Suppressor macrophage treated with lipopolysaccharide for 1 hour (primary cell): Measurements from ENCODE around the gene TRIO.
A peak's percentile ranks its signal among the peaks of the same experiment; 100 is the strongest.

Experiments used
- DNase-seq, 3 donors: peaks; one replicate each; pipeline ENCODE4 v3.0.0-alpha.2; 2020 to 2022

The TRIO gene

GRCh38 chr5:14445013-14445412, 301.9 kb downstream of the TRIO start:
- no peak for DNase-seq

GRCh38 chr5:14445576-14446290, 302.6 kb downstream of the TRIO start:
- peak; percentile 42 to 47 (median 47) for DNase-seq

GRCh38 chr5:14447958-14448911, 305.1 kb downstream of the TRIO start:
- no peak for DNase-seq

GRCh38 chr5:14449052-14449661, 306.0 kb downstream of the TRIO start:
- DNase-seq = no peak

- DNase-seq = no peak
Observed at GRCh38 chr5:14450018-14450524, 306.9 kb downstream of the TRIO start.

GRCh38 chr5:14450742-14451141, 307.6 kb downstream of the TRIO start:
- DNase-seq = no peak

GRCh38 chr5:14451871-14452270, 308.7 kb downstream of the TRIO start:
- no peak for DNase-seq

GRCh38 chr5:14452685-14453454, 309.7 kb downstream of the TRIO start:
- no peak for DNase-seq

GRCh38 chr5:14453481-14453880, 310.3 kb downstream of the TRIO start:
- DNase-seq = no peak

GRCh38 chr5:14455814-14456321, 312.7 kb downstream of the TRIO start:
- no peak for DNase-seq

- no peak for DNase-seq
Observed at GRCh38 chr5:14457476-14457875, 314.3 kb downstream of the TRIO start.

- DNase-seq = no peak
Observed at GRCh38 chr5:14458414-14458813, 315.3 kb downstream of the TRIO start.

- DNase-seq = no peak
Observed at GRCh38 chr5:14460844-14461398, 317.8 kb downstream of the TRIO start.

- DNase-seq = no peak
Observed at GRCh38 chr5:14462681-14463080, 319.5 kb downstream of the TRIO start.

GRCh38 chr5:14463629-14464028, 320.5 kb downstream of the TRIO start:
- DNase-seq = peak; percentile 71 to 81 (median 77)

GRCh38 chr5:14464096-14464495, 321.0 kb downstream of the TRIO start:
- DNase-seq = peak in 1 of 3 donors; percentile 11

GRCh38 chr5:14464671-14465070, 321.5 kb downstream of the TRIO start:
- DNase-seq = no peak

- DNase-seq = no peak
Observed at GRCh38 chr5:14465116-14465515, 322.0 kb downstream of the TRIO start.

GRCh38 chr5:14465776-14466175, 322.6 kb downstream of the TRIO start:
- DNase-seq = no peak

- DNase-seq = no peak
Observed at GRCh38 chr5:14467251-14467650, 324.1 kb downstream of the TRIO start.

- no peak for DNase-seq
Observed at GRCh38 chr5:14467886-14468285, 324.7 kb downstream of the TRIO start.
